GM18511 (cell line): ENCODE measurements around the gene ZCCHC10.
"Not testable (repeated sequence)": the region's sequence is repeated elsewhere in the genome, so short reads cannot be mapped to it uniquely, and the experiment has no call there.

Source experiments
- ATAC-seq: cut with Tn5 transposase; IDR thresholded peaks from one replicate; pipeline ENCODE4 v1.9.1; 2021; ENCODE audit warnings: mild to moderate bottlenecking, moderate library complexity; ENCODE audit not compliant: unreplicated experiment

Gene ZCCHC10

DNA sequence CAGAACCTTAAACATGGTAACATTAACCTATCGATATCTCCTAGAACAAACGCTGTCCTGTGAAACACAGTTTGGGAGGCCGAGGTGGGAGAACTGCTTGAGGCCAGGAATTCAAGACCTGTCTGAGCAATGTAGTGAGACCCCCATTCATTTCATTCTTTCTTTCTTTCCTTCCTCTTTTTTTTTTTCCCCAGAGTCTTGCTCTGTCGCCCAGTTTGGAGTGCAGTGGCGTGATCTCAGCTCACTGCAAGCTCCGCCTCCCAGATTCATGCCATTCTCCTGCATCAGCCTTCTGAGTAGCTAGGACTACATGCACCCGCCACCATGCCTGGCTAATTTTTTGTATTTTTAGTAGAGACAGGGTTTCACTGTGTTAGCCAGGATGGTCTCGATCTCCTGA is 20.2 kb upstream of the ZCCHC10 start:
- not testable (repeated sequence) for ATAC-seq

DNA sequence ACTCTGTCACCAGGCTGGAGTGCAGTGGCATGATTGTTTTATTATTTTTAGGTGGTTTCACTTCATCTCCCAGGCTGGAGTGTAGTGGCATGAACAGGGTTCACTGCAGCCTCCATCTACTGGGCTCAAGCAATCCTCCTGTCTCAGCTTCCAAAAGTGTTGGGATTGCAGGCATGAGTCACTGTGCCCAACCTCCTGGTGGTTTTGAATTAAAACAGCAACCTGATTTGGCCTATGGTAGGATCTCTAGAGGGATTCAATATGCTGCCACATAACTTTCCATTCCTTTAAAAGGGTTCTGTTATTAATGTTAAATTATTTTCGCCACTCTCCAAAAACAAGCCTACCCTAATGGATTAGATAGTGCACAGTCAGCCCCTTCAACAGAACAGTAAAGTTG is 15.6 kb upstream of the ZCCHC10 start:
- ATAC-seq: no peak

DNA sequence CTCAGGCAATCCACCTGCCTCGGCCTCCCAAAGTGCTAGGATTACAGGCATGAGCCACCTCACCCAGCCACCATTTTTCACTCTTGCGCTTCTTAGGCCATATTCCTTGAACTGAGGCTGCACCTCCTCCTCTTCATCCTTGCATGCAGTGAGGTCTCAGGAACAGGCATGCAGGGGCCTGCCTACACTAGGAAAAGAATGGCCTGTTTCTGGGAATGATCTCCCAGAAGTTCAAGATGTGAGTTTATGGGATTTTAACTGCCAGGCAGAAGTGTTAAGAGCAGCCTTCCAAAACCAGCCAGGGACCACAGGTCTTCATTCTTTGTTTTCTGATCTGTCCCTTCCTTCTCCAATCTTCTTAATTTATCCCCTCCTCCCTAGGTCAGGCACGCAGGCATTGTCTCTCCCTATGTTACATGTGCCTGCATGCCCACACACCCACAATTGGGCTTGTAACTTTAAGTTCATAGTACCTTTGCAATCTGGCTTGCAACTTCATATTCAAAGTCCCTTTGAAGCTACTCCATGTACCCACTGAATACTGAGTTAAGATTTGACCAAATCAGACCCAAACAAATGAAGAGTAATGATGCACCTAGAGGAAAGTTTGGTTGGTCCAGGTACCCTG is 14.9 kb upstream of the ZCCHC10 start:
- ATAC-seq: no peak

DNA sequence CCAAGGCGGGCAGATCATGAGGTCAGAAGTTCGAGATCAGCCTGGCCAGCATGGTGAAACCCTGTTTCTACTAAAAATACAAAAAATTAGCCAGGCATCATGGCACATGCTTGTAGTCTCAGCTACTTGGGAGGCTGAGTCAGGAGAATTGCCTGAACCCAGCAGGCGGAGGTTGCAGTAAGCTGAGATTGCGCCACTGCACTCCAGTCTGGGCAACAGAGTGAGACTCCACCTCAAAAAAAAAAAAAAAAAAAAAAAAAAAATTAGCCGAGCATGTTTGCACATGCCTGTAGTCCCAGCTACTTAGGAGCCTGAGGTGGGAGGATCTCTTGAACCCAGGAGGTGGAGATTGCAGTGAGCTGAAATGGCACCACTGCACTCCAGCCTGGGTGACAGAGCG is 10.3 kb upstream of the ZCCHC10 start:
- ATAC-seq: not testable (repeated sequence)

DNA sequence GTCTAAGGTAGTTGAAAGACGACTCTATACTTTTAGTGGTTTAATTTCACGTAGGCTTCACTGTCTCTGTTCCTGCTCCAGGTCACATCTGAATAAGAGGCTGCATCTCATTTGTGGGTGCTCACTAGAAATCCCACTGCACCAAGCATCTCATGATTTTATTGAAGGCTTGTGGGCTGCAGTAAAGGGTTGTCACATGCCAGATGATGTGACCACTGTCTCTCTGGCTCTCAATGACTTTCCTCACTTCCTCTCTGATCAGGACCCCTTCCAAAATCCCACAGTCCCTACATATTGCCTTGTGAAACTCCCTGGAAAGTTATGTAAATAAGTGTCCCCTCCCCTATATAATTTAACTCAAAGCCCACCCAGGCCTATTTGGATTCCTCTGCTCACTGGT is 8.9 kb upstream of the ZCCHC10 start:
- no peak for ATAC-seq

DNA sequence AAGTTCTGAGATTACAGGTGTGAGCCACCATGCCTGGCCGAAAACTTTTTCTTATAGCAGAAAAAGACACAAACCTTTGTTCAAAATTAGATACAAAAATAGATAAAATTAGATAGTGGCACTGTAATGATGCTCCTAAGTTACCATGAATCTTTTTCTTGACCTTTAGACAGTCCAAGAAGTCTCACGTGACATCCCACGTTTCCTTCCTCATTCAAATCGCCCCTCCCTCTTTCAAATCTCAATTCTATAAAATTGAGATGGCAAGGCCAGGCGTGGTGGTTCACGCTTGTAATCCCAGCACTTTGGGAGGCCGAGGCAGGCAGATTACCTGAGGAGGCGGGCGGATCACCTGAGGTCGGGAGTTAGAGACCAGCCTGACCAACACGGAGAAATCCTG is 7.7 kb upstream of the ZCCHC10 start:
- ATAC-seq: no peak

DNA sequence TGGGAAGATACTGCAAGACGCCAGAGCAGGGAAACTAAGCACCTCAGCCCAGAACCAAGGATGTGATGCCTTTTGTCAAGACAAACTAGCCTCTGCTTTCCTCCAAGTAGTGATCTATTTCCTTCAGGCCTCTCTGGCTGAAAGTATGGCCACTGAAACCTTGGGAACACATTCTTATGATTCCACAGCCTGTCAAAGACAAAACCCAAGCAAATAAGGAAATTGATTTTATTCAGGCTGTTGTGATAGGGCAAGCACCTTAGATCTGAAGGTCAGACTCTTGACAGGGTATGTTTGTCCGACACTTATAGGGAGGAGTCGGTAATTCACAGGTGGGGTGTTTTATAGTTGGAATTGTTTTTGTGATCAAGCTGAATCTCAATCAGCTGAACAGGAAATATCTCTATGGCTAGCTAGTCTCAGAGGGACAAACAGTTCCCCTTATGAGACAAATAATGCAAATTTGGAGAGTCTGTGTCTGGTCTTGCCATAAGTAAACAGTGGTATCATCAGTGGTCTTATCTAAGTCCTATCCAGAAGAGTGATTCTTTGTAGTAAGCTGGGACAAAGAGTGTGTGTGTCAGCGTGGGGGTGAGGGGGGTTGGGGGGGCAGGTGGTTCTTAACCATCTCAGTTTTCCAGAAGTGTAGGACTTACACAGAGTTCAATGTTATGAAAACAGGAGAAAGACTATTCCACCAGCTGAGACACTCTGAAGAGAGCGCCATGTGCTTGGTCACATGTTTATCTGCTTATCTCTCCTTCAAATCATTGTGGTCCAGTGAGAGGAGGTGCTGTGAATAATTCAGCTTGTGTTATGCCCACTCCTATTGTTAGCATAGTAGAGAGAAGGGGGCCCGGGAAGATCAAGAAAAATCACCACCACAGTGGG is 6.7 kb upstream of the ZCCHC10 start:
- ATAC-seq: peak; percentile 69

DNA sequence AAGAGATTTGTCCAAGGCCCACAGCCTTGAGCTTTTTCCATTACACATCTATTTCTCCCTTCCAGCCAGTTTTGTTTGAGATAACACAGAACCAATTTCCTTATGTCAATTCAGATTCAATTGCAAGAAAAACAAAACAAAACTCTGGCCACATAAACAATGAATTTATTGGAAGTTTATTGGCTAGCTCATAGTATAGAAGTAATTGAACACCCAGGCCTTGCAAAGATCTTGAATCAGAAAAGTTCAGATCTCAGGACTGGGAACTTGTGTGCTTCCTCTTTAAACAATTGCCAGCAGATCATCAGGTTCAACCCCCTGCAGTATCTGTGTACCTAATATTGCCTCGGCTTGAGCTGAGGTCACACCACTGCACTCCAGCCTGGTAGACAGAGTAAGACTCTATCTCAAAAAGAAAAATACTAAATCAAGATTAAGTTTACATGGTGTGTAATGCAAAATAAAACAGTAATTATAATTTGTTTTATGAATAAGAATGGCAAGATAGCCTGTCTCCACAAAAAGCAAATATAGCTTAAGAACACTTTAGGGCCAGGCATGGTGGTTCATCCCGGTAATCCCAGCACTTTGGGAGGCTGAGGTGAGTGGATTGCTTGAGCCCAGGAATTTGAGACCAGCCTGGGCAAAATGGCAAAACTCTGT is 4.1 kb upstream of the ZCCHC10 start:
- ATAC-seq: no peak

DNA sequence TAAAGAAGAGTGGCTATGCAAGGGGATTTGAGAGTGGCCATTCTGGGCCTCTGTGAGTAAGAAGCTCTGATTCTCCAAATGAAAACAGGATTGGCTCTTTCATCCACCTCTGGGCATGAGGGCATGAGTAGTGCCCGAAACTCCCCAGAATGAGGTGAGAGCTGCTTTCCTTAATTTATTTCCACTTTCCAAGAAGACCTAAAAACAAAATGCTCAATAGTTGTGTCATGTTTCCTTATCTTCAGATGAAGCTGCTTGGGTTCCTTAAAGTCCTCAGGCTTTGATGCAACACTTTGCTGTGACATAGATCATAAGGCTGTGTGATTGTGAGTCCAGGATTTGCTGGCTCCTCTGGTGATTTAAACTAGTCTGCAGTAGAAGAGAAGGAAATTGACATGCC is 3.1 kb upstream of the ZCCHC10 start:
- no peak for ATAC-seq

DNA sequence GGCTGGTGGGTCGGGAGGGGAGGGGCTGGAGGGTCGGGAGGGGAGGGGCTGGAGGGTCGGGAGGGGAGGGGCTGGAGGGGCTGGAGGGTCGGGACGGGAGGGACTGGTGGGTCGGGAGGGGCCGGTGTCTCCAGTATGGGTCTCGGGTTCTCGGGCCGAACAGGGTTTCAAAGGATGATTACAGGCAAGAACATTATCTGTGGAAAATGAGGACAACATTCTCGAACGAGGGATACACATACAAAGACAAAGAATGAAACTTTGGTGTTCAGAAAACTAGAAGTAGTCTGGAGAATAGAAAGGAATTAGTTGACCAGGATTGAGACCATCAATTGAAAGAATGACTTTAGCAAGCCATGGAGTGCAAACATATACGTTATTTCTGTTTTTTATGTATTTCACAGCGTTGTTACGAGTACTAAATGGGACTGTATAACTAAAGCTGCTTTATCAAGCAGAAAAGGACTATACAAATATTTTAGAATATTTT is 360 bp upstream of the ZCCHC10 start:
- ATAC-seq: no peak

DNA sequence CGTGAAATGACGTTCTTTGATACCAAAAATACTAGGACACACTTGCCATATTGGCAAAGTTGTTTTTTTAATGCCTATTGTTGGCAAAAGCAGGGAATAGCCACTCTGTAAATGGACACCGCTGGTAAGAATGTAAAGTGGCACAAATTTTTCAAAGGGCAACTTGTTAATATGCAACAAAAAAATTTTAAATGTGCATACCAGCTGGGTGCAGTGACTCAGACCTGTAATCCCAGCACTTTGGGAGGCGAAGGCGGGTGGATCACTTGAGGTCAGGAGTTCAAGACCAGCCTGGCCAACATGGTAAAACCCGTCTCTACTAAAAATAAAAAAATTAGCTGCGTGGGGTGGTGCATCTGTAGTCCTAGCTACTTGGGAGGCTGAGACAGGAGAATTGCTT is 6.9 kb downstream of the ZCCHC10 start:
- ATAC-seq: not testable (repeated sequence)

DNA sequence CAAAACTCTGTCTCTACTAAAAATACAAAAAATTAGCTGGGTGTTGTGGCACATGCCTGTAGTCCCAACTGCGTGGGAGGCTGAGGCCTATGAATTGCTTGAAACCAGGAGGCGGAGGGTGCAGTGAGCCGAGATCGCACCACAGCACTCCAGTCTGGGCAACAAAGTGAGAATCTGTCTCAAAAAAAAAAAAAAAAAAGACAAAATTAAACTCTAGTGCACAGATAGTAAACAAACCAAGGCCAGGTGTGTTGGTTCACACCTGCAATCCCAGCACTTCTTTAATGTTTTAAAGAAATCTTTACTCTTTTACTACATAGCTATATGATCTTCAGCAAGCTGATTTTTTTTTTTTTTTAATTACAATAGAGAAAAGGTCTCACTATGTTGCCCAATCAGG is 8.4 kb downstream of the ZCCHC10 start:
- no peak for ATAC-seq

DNA sequence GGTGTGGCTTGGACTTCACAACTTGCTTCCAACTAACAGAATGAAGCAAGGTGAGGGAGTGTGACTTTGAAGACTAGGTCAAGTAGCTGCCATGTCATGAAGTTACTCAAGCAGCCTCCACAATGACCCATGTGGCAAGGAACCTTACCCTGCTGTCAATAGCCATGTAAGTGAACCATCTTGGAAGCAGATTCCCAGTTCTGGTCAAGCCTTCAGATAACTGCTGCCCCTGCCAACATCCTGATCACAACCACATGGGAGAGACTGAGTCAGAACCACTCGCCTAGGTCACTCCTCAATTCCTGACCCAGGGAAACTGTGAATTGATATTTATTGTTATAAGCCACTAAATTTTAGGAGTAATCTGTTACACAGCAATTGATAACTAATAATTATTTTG is 10.9 kb downstream of the ZCCHC10 start:
- no peak for ATAC-seq

DNA sequence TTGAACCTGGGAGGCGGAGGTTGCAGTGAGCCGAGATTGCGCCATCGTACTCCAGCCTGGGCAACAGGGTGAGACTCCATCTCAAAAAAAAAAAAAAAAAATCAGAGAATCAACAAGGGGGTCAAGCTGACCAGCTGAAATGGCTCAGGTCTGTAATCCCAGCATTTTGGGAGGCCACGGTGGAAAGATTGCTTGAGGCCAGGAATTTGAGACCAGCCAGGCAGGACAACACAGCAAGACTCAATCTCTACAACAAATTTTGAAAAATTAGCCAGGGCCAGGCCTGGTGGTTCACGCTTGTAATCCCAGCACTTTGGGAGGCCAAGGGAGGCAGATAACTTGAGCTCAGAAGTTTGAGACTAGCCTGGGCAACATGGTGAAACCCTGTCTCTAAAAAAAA is 17.9 kb downstream of the ZCCHC10 start:
- not testable (repeated sequence) for ATAC-seq

DNA sequence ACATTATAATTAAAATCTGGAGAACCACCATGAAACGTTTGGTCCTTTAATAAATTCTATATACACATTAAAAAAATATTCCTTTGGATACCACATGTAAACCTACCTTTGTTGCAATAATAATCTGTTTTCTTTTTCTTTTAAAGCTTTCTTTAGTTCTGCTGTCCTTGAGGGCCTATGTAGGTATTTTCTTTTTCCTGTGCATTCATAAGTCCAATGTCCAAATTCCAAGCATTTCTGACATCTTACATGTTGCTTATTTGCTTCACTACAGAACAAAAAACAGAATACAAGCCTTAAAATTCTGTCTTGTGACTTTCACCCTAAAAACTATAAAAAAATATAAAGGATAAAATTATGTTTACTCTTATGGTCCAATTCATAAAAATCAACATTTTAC is 19.7 kb downstream of the ZCCHC10 start:
- ATAC-seq: no peak

DNA sequence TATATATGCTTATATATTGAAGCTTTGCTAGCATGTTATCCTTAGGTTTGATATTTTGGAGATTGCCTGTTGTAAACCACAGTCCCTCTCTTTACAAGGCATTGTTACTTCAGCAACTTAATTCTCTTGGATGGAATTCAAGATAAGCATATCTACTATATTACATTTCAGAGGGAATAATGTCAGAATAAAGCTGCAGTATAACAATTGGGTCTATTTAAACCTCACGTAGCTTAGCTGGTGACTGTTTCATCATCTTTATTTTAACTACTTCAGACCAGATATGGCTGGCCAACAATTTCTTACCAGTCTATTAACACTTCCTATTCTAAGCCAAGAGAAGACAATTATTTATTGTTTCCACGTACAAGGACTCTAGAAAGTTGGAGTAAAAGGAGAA is 27.1 kb downstream of the ZCCHC10 start:
- no peak for ATAC-seq

DNA sequence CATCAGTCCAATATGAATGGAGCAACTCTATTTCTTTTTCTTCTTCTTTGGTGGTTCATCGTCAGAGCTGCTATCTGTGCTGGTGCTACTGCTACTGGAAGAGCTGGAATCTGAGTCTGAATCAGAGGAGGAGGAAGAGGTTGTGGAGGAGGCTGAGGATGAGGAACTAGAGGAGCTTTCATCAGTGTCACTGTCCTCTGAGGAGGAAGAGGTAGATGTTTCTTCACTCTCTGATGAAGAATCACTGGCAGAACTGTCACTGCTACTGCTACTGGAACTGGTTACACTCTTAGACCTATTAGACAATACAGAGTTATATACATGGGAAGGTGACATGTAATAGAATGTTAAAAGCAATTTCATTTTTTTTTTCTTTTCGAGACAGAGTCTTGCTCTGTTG is 27.8 kb downstream of the ZCCHC10 start:
- ATAC-seq: no peak

DNA sequence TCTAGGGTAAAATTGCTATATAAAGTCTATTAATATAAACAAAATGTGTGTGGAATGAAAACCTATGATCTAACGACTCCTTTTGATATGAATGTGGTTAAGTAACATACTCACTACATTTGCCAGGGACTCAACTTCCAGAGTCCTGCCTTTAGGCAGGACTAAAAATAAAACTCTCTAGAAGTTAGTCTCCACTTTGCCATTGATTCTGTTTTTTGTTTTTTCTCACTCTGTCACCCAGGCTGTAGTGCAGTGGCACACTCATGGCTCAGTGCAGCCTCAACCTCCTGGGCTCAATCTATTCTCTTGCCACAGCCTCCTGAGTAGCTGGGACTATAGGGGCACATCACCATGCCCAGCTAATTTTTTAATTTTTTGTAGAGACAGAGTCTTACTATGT is 30.0 kb downstream of the ZCCHC10 start:
- no peak for ATAC-seq

DNA sequence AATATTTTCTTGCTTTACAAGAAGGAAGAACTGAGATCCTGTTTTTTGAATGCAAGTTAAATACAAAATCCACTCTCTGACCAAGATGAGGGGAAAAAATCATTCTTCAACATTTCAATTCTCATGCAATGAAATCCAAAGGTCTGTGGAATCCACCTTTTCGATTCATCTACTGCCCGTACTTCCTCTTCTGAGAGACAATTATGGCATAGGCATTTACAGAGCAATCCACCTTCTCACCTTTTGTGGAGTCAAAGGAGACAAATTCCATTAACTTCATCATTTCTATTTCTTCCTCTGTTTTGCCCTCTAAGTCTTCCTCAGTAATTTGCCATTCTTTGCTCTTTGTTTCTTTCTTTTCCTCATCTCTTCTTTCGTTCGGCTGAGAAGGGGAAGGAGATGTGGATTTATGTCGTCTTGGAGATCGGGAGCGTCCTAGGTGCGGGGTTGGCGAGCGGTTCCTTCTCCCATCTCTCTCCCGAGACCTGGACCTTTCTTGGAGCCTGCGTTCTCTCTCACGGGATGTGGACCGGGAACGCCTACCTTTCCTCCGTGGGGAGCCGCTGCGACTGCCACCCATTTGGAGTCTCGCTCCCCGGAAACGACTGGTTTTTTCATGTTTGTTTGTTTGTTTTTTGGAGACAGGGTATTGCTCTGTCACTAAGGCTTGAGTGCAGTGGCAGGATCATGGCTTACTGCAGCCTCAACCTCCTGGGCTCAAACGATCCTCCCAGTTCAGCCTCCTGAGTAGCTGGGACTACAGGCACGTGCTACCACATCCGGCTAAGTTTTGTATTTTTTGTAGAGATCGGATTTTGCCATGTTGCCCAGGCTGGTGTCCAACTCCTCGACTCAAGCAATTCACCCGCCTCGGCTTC is 38.6 kb downstream of the ZCCHC10 start:
- no peak for ATAC-seq

DNA sequence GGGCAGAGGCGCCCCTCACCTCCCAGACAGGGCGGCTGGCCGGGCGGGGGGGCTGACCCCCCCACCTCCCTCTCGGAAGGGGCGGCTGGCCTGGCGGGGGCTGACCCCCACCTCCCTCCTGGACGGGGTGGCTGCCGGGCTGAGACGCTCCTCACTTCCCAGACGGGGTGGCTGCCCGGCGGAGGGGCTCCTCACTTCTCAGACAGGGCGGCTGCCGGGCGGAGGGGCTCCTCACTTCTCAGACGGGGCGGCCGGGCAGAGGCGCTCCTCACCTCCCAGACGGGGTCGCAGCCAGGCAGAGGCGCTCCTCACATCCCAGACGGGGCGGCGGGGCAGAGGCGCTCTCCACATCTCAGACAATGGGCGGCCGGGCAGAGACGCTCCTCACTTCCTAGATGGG is 43.4 kb downstream of the ZCCHC10 start:
- not testable (repeated sequence) for ATAC-seq

DNA sequence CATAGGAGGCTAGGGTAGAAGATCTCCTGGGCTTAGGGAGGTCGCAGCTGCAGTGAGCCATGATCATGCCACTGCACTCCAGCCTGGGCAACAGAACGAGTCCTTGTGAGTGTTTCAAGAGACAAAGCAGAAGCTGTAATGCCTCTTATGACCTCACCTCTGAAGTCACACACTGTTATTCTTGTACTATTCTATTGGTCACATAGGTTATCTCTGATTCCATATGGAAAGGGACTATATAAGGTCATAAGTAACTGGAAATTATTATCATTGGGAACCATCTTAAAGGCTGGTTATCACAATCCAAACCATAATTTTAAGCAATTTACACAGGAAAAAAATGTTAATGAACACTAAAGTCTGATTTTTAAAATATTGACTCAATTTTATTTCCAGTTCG is 45.1 kb downstream of the ZCCHC10 start:
- ATAC-seq: no peak
